Stomach smooth muscle (tissue), 2 donors: ENCODE results near the gene MSMP.

ENCODE experiments used
- H3K27ac ChIP-seq: one replicate; pipeline ENCODE4 v1.7.0; 2013; ENCODE audit warnings: mild to moderate bottlenecking, low read length, inconsistent platforms
- H3K27me3 ChIP-seq, 2 donors: one replicate each; pipeline ENCODE4 v1.7.0; 2013; ENCODE audit warnings: low read length in 2 of 2; ENCODE audit not compliant: insufficient read depth in 2 of 2, control insufficient read depth in 1 of 2
- H3K36me3 ChIP-seq, 2 donors: one replicate each; pipeline ENCODE4 v1.7.0; 2013; ENCODE audit warnings: low read length in 2 of 2; ENCODE audit not compliant: control insufficient read depth in 2 of 2, insufficient read depth in 2 of 2
- H3K4me1 ChIP-seq: one replicate; pipeline ENCODE4 v1.7.0; 2013; ENCODE audit warnings: low read length; ENCODE audit not compliant: control insufficient read depth, insufficient read depth
- H3K4me3 ChIP-seq, 2 donors: one replicate each; pipeline ENCODE4 v1.7.0; 2013; ENCODE audit warnings: low read length in 2 of 2
- H3K9ac ChIP-seq, 2 donors: one replicate each; pipeline ENCODE4 v1.7.0; 2013; ENCODE audit warnings: low read length in 2 of 2, mild to moderate bottlenecking in 1 of 2
- H3K9me3 ChIP-seq, 2 donors: one replicate each; pipeline ENCODE4 v1.7.0; 2013; ENCODE audit warnings: low read length in 2 of 2; ENCODE audit not compliant: control insufficient read depth in 2 of 2
- donor health status: healthy.
- donor health status: Pancreatic carcinoma.

MSMP gene

DNA sequence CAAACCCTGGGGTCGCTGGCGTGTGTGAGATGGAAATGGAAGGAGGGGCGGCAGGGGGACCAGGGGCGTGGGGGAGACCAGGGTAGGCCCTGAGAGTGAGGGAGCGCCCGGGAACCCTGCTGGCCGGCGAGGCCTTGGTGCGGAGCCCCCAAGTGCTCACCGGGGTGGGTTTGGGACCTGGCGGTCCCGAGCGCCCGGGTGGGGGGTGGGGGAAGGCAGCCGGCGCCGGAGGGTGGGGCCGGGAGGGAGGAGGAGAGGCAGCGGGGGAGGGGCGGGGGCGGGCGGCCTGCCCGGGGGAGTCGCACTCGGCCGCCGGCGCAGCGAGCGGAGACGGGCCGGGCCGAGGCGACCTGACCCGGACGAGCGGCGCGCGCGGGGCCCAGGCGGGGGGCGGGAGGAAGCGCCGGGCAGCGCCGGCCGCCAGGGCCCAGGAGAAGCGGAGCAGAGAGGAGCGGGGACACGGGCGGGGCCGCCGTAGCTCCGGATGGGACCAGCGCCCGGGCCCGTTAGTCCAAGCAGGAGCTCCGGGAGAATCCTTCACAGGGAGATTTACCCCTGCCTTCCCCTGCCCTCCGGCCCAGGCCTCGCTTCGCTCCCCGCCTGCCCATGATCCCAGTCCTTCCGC lies 37.3 kb upstream of the MSMP start, which contains the start of gene NPR2:
TSS of gene NPR2 (plus strand) at position 295 of the 625 bp plus-strand sequence. CDS start 818 bp downstream, outside the sequence.
- Histone ChIP-seq H3K4me1 (peaks cover 40% of the 10 kb centered on the region), H3K27ac (peak within 1 kb of the TSS; percentile 77), H3K36me3 (peaks cover 0 to 2% of the 10 kb centered on the region in 2 donors), H3K4me3 (peak within 1 kb of the TSS; percentile 62 to 78), H3K9ac (peak within 1 kb of the TSS; percentile 65 to 89), H3K27me3 (no peaks in the 10 kb centered on the region), H3K9me3 (no peaks in the 10 kb centered on the region)

GRCh38 chr9:35790385-35791296 lies 36.6 kb upstream of the MSMP start:
- Histone ChIP-seq H3K27ac (peak overlapping the region; percentile 77), H3K36me3 (peaks cover 0 to 2% of the 10 kb centered on the region in 2 donors), H3K9ac (peak overlapping the region; percentile 28 to 51), H3K9me3 (no peaks in the 10 kb centered on the region), H3K27me3 (no peaks in the 10 kb centered on the region), H3K4me1 (peaks cover 40% of the 10 kb centered on the region), H3K4me3 (peak overlapping the region; percentile 29 to 52)

- no peaks in the 10 kb centered on the region for H3K27me3 ChIP-seq
- H3K9me3 ChIP-seq, result no peaks in the 10 kb centered on the region
- H3K36me3 ChIP-seq, result peaks cover 0 to 2% of the 10 kb centered on the region in 2 donors
- H3K4me1 ChIP-seq, result peaks cover 39% of the 10 kb centered on the region
- H3K4me3 ChIP-seq, result no peak overlapping the region
- H3K27ac ChIP-seq, result peak overlapping the region; percentile 77
- no peak overlapping the region for H3K9ac ChIP-seq
These were observed 35.9 kb upstream of the MSMP start for GRCh38 chr9:35790025-35790384.

DNA sequence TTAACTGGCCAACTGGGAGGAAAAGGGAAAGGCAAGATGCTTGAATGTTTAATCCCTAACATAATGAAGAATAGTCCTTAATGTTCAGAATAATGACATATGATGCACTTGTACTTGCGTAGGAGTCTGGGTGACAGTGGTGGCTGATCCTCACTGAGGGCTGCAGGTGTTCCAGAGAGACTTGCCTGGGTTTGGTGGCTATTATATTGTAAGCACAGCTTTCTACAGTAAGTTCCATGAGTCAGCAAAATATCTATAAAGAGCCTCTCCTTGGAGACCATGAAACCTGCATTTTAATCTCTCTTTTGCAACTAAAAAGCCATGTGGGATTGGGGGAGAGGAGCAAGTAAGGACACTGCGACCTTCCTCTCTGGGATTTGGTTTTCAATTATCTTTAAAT lies 35.5 kb upstream of the MSMP start:
- Histone ChIP-seq H3K4me1 (peaks cover 34% of the 10 kb centered on the region), H3K36me3 (peaks cover 0 to 2% of the 10 kb centered on the region in 2 donors), H3K27ac (no peak overlapping the region), H3K27me3 (no peaks in the 10 kb centered on the region), H3K9ac (no peak overlapping the region), H3K9me3 (no peaks in the 10 kb centered on the region), H3K4me3 (no peak overlapping the region)

GRCh38 chr9:35783418-35783817 lies 29.3 kb upstream of the MSMP start:
- no peaks in the 10 kb centered on the region for H3K4me1 ChIP-seq
- H3K27ac ChIP-seq, result no peak overlapping the region
- no peak overlapping the region for H3K4me3 ChIP-seq
- H3K9ac ChIP-seq, result no peak overlapping the region
- no peaks in the 10 kb centered on the region for H3K9me3 ChIP-seq
- peaks cover 0 to 2% of the 10 kb centered on the region in 2 donors for H3K36me3 ChIP-seq
- no peaks in the 10 kb centered on the region for H3K27me3 ChIP-seq

DNA sequence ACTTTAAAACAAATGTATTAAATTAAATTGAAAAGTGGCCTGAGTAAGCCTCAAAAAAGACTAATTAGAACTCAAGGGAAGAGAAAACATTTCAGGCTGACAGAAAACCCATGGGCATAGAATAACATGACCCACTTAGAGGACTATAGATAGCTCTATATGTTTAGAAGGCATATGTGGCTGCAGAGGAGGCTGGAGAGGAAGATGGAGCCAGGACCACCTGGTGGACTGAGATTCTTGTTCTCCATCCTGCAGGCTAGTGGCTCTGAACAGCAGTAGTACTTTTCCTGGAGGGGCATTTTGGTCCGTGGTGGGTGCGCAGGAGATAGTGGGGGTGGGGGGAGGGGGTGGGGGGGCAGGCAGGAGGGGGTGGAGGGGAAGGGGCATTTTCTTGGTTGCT lies 27.0 kb upstream of the MSMP start:
- no peak overlapping the region for H3K27ac ChIP-seq
- no peaks in the 10 kb centered on the region for H3K27me3 ChIP-seq
- H3K4me1 ChIP-seq, result no peaks in the 10 kb centered on the region
- H3K36me3 ChIP-seq, result no peaks in the 10 kb centered on the region
- no peak overlapping the region for H3K9ac ChIP-seq
- no peaks in the 10 kb centered on the region for H3K9me3 ChIP-seq
- H3K4me3 ChIP-seq, result no peak overlapping the region

- no peaks in the 10 kb centered on the region for H3K9me3 ChIP-seq
- H3K27me3 ChIP-seq, result no peaks in the 10 kb centered on the region
- H3K9ac ChIP-seq, result no peak overlapping the region
- no peaks in the 10 kb centered on the region for H3K36me3 ChIP-seq
- H3K27ac ChIP-seq, result no peak overlapping the region
- H3K4me1 ChIP-seq, result no peaks in the 10 kb centered on the region
- no peak overlapping the region for H3K4me3 ChIP-seq
These were observed 24.4 kb upstream of the MSMP start for GRCh38 chr9:35778496-35778895.

DNA sequence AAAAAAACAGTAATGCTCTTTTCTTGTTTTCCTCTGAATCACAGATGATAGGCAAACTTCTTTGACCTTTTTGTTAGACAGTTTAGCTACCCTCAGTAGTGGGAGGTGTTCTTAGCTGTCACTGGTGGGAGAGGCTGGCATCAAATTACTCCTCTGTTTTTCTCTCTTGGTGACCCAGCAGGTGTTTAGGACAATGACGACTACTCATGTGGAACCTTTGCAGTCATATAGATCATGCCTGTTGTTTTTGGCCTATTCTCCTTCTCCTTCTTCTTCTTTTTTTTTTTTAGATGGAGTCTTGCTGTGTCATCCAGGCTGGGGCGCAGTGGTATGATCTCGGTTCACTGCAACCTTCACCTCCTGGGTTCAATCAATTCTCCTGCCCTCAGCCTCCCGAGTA lies 21.9 kb upstream of the MSMP start:
- H3K4me3 ChIP-seq, result no peak overlapping the region
- no peaks in the 10 kb centered on the region for H3K27me3 ChIP-seq
- H3K4me1 ChIP-seq, result peaks cover 3% of the 10 kb centered on the region
- no peaks in the 10 kb centered on the region for H3K36me3 ChIP-seq
- no peak overlapping the region for H3K9ac ChIP-seq
- no peaks in the 10 kb centered on the region for H3K9me3 ChIP-seq
- no peak overlapping the region for H3K27ac ChIP-seq

DNA sequence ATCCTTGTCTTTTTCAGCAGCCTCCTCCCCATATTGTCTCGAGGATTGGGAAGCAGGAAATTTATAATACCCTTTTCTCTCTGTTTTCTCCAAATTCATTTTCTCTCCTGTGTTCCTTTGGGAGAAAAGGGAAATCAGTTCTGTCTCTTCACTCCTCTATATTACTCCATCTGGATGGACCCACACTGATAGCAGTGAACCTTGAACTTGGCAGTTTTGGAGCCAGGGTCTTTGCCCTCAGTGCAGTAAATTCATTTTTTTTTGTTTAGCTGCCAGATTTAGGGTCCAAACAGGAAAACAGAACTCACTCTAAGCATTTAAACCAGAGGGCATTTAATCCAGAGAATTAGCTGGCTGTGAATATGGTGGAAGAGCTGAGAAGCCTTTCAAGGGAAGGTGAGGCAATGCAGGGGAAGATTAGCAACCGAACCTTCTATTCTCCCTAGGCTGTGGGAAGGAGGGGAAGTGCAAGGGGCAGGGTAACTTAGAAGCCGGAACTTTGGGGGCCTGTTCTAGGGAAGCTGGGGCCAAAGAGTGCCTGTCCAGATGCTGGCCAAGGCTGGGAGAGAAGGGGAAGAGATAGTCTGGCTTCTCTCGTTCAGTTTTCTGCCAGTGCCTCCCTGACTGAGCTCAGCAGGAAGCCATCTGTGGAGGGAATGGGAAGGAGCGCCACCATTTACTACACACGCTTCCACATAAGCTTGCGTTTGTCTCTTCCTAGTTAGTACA lies 21.0 kb upstream of the MSMP start:
- Histone ChIP-seq H3K4me1 (peaks cover 9% of the 10 kb centered on the region), H3K27ac (no peak overlapping the region), H3K9me3 (no peaks in the 10 kb centered on the region), H3K36me3 (no peaks in the 10 kb centered on the region), H3K27me3 (no peaks in the 10 kb centered on the region), H3K9ac (no peak overlapping the region), H3K4me3 (no peak overlapping the region)

DNA sequence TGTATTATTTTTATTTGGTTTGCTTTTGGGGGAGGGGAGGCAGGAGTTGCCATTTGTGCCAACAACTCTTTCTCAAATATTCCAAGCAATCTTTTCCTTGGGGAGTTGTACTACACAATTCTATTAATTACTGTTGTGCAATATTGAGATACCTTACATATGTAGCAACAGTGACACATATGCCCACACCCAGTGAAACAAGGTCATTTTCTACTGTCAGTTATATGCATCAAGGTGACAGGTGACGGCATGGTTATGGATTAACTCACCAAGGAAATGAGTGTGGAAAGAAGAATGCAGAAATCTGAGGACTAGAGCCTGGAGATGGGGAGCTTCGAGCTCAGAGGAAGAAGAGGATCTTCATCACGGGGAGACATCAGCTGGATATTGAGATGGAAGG lies 17.9 kb upstream of the MSMP start:
- peaks cover 9% of the 10 kb centered on the region for H3K4me1 ChIP-seq
- no peak overlapping the region for H3K27ac ChIP-seq
- no peaks in the 10 kb centered on the region for H3K27me3 ChIP-seq
- no peaks in the 10 kb centered on the region for H3K9me3 ChIP-seq
- H3K4me3 ChIP-seq, result no peak overlapping the region
- H3K36me3 ChIP-seq, result no peaks in the 10 kb centered on the region
- H3K9ac ChIP-seq, result no peak overlapping the region
